Measurements from ENCODE around the gene GBA2. TPM values are rescaled to one million over a fixed set of nuclear protein-coding genes. Genes with fewer than 3 reads are reported as not detected.

Gene GBA2
- total and polyA plus RNA-seq, 8 donors: 26.5 to 210 (median 56.6) TPM

GRCh38 chr9:35732185-35732799 is 16.7 kb downstream of the GBA2 start, which contains the start of the genes CREB3 and TLN1:
Gene CREB3, plus strand, starts transcription at chr9:35732666. Its CDS starts 107 bp downstream, at chr9:35732773.
Gene TLN1, minus strand, starts transcription at chr9:35732195. Its CDS starts 6,501 bp downstream, at chr9:35725694.
- WGBS, 5 donors: 0% methylated on average over 11 to 49 of the region's 49 CpGs
- intact Hi-C loops (cut with DNase I; ENCODE audit: low total_unique reads): no loop called here
- peaks cover 53 to 81% (median 64%) of the 10 kb centered on the region in 4 donors for H3K4me1 ChIP-seq

GRCh38 chr9:35731415-35732184 is 17.4 kb downstream of the GBA2 start:
- 0 to 1% (median 0%) methylated on average over 19 to 47 of the region's 47 CpGs for WGBS, 5 donors
- intact Hi-C loops (cut with DNase I; ENCODE audit: low total_unique reads): no loop called here

More at GRCh38 chr9:35732185-35732799, 16.7 kb downstream of the GBA2 start, which contains the start of the genes CREB3 and TLN1:
- H3K27me3 ChIP-seq: no peaks in the 10 kb centered on the region
- peak; percentile 98 to 99 for DNase-seq
- peaks cover 23 to 36% (median 33%) of the 10 kb centered on the region in 4 donors for H3K36me3 ChIP-seq
- peak in 1 of 7 experiments; percentile 30 for TF ChIP-seq CTCF (IDR thresholded peaks at IDR 0.05)
- peak in 2 of 4 donors; percentile 20 to 75 for TF ChIP-seq POLR2A (IDR thresholded peaks at IDR 0.05)
- TF ChIP-seq EP300 (IDR thresholded peaks at IDR 0.05): peak; percentile 39
- peak; percentile 86 to 98 (median 90) for TF ChIP-seq POLR2AphosphoS5 (IDR thresholded peaks at IDR 0.05)
- no peaks in the 10 kb centered on the region for H3K9me3 ChIP-seq
- H3K27ac ChIP-seq: peak within 1 kb of the TSS; percentile 94 to 100 (median 98)
- peak within 1 kb of the TSS; percentile 53 to 88 (median 77) for H3K4me3 ChIP-seq

GRCh38 chr9:35730486-35730854 is 18.6 kb downstream of the GBA2 start:
- WGBS, 5 donors: 63 to 90% (median 79%) methylated on average over 2 of the region's 2 CpGs
- Histone ChIP-seq H3K36me3 (peaks cover 13 to 26% (median 24%) of the 10 kb centered on the region in 4 donors), H3K9me3 (no peaks in the 10 kb centered on the region), H3K27ac (peak overlapping the region; percentile 55 to 100 (median 98)), H3K27me3 (no peaks in the 10 kb centered on the region), H3K4me1 (peaks cover 64 to 84% (median 73%) of the 10 kb centered on the region in 4 donors), H3K4me3 (peak overlapping the region; percentile 53 to 88 (median 77))
- no peak for TF ChIP-seq POLR2A (IDR thresholded peaks at IDR 0.05)
- no peak for TF ChIP-seq CTCF (IDR thresholded peaks at IDR 0.05)
- no peak for TF ChIP-seq POLR2AphosphoS5 (IDR thresholded peaks at IDR 0.05)
- TF ChIP-seq EP300 (IDR thresholded peaks at IDR 0.05): no peak
- DNase-seq: no peak
- intact Hi-C loops (cut with DNase I; ENCODE audit: low total_unique reads): no loop called here

More at GRCh38 chr9:35731415-35732184, 17.4 kb downstream of the GBA2 start:
- DNase-seq: no peak
- Histone ChIP-seq H3K27me3 (no peaks in the 10 kb centered on the region), H3K27ac (peak overlapping the region; percentile 94 to 100 (median 98)), H3K4me1 (peaks cover 60 to 84% (median 70%) of the 10 kb centered on the region in 4 donors), H3K9me3 (no peaks in the 10 kb centered on the region), H3K4me3 (peak overlapping the region; percentile 53 to 88 (median 77)), H3K36me3 (peaks cover 16 to 29% (median 27%) of the 10 kb centered on the region in 4 donors)
- TF ChIP-seq POLR2A (IDR thresholded peaks at IDR 0.05): no peak

GRCh38 chr9:35729700-35730485 is 19.1 kb downstream of the GBA2 start:
- TF ChIP-seq POLR2AphosphoS5 (IDR thresholded peaks at IDR 0.05) (peak; percentile 30 to 87 (median 48)), EP300 (IDR thresholded peaks at IDR 0.05) (no peak), POLR2A (IDR thresholded peaks at IDR 0.05) (no peak), CTCF (IDR thresholded peaks at IDR 0.05) (peak in 5 of 7 experiments; percentile 35 to 59 (median 48))
- 20 to 28% (median 26%) methylated on average over 6 of the region's 6 CpGs for WGBS, 5 donors
- H3K9me3 ChIP-seq: no peaks in the 10 kb centered on the region
- H3K36me3 ChIP-seq: peaks cover 13 to 26% (median 24%) of the 10 kb centered on the region in 4 donors
- peaks cover 64 to 83% (median 73%) of the 10 kb centered on the region in 4 donors for H3K4me1 ChIP-seq
- H3K4me3 ChIP-seq: peak overlapping the region; percentile 53 to 88 (median 77)
- intact Hi-C loops (cut with DNase I; ENCODE audit: low total_unique reads): no loop called here
- no peaks in the 10 kb centered on the region for H3K27me3 ChIP-seq
- peak overlapping the region; percentile 55 to 100 (median 98) for H3K27ac ChIP-seq
- DNase-seq: peak; percentile 42 to 79
